ENCODE data around the gene EIF2D.
A peak's percentile ranks its signal among the peaks of the same experiment; 100 is the strongest.

Gene EIF2D

GRCh38 chr1:206612129-206612876 lies at the start of gene EIF2D:
Gene EIF2D (minus strand): TSS chr1:206612465. CDS start chr1:206612342, 123 bp downstream.
- peak; percentile 95 for TF ChIP-seq CTCF (conservative IDR thresholded peaks at IDR 0.05; ENCODE audit: low read depth)
- CTCF ChIA-PET: interaction anchor here (0.5 to 2.7 kb wide), 40 partner anchors 9 to 1291 kb away, joined by 3 to 29 read pairs (median 4); partner anchors contain the start of genes DYRK3, NUAK2 and RASSF5
- peak; percentile 100 for DNase-seq (ENCODE audit: low spot score)
- peak within 1 kb of the TSS; percentile 75 for H3K27ac ChIP-seq
- POLR2A ChIA-PET (ENCODE audit: low non-redundant PET): interaction anchor here (0.6 to 1.2 kb wide), 8 partner anchors 9 to 1501 kb away, joined by 3 to 10 read pairs (median 4); partner anchors contain the start of gene DYRK3

GRCh38 chr1:206661161-206661820 lies 49.0 kb upstream of the EIF2D start:
- DNase-seq (ENCODE audit: low spot score): no peak
- no peak for TF ChIP-seq CTCF (conservative IDR thresholded peaks at IDR 0.05; ENCODE audit: low read depth)
- H3K27ac ChIP-seq: no peak overlapping the region
- POLR2A ChIA-PET (ENCODE audit: low non-redundant PET): interaction anchor here (1.2 kb wide), 1 partner anchor 26 kb away, joined by 8 read pairs; the partner anchor contains the start of gene DYRK3
- CTCF ChIA-PET: no interaction called here

- CTCF ChIA-PET: interaction anchor here (0.5 to 0.6 kb wide), 6 partner anchors 14 to 157 kb away, joined by 3 read pairs; no protein-coding TSS in a partner anchor
- no peak for DNase-seq (ENCODE audit: low spot score)
Observed at GRCh38 chr1:206660136-206660535, 47.9 kb upstream of the EIF2D start.

GRCh38 chr1:206658981-206659273 lies 46.7 kb upstream of the EIF2D start:
- no peak overlapping the region for H3K27ac ChIP-seq
- DNase-seq (ENCODE audit: low spot score): no peak
- POLR2A ChIA-PET (ENCODE audit: low non-redundant PET): no interaction called here
- TF ChIP-seq CTCF (conservative IDR thresholded peaks at IDR 0.05; ENCODE audit: low read depth): no peak
- CTCF ChIA-PET: interaction anchor here (0.6 to 1.6 kb wide), 4 partner anchors 47 to 169 kb away, joined by 3 to 5 read pairs (median 4); partner anchors contain the start of gene EIF2D

More at GRCh38 chr1:206660136-206660535, 47.9 kb upstream of the EIF2D start:
- no peak for TF ChIP-seq CTCF (conservative IDR thresholded peaks at IDR 0.05; ENCODE audit: low read depth)
- POLR2A ChIA-PET (ENCODE audit: low non-redundant PET): interaction anchor here (0.6 to 1.0 kb wide), 2 partner anchors 25 to 28 kb away, joined by 3 read pairs; partner anchors contain the start of gene DYRK3
- no peak overlapping the region for H3K27ac ChIP-seq

- POLR2A ChIA-PET (ENCODE audit: low non-redundant PET): no interaction called here
- no peak overlapping the region for H3K27ac ChIP-seq
- CTCF ChIA-PET: interaction anchor here (0.6 to 1.6 kb wide), 7 partner anchors 11 to 169 kb away, joined by 3 to 5 read pairs (median 3); partner anchors contain the start of gene EIF2D
- DNase-seq (ENCODE audit: low spot score): peak; percentile 45
- TF ChIP-seq CTCF (conservative IDR thresholded peaks at IDR 0.05; ENCODE audit: low read depth): peak; percentile 38
Observed at GRCh38 chr1:206658264-206658980, 46.2 kb upstream of the EIF2D start.

GRCh38 chr1:206657751-206658150 lies 45.5 kb upstream of the EIF2D start:
- TF ChIP-seq CTCF (conservative IDR thresholded peaks at IDR 0.05; ENCODE audit: low read depth): no peak
- POLR2A ChIA-PET (ENCODE audit: low non-redundant PET): no interaction called here
- CTCF ChIA-PET: interaction anchor here (0.7 to 1.6 kb wide), 5 partner anchors 10 to 168 kb away, joined by 3 to 5 read pairs (median 4); partner anchors contain the start of gene EIF2D
- no peak overlapping the region for H3K27ac ChIP-seq
- no peak for DNase-seq (ENCODE audit: low spot score)
